ENCODE results near the gene PLP2. TPM values are rescaled to one million over a fixed set of nuclear protein-coding genes. Genes with fewer than 3 reads are reported as not detected.

Gene PLP2
- polyA plus RNA-seq, 3 donors, result 27.6 to 36.7 (median 30.6) TPM

Other genes with a start within 250 kb of the PLP2 start
- gene OTUD5, start 214.3 kb upstream of the PLP2 start, polyA plus RNA-seq (ENCODE audit: insufficient read length in 3 of 3), result 10 to 100 TPM; 60.7 to 66.1 (median 65.5) TPM
- 1 to 10 TPM; 2.2 to 3.2 (median 2.9) TPM for gene KCND1, start 200.1 kb upstream of the PLP2 start, polyA plus RNA-seq (ENCODE audit: insufficient read length in 3 of 3)
- 10 to 100 TPM; 48.3 to 72.7 (median 51.4) TPM for gene GRIPAP1, start 169.6 kb upstream of the PLP2 start, polyA plus RNA-seq (ENCODE audit: insufficient read length in 3 of 3)
- 10 to 100 TPM; 26.1 to 39.3 (median 31.5) TPM for gene TFE3, start 128.5 kb upstream of the PLP2 start, polyA plus RNA-seq (ENCODE audit: insufficient read length in 3 of 3)
- gene CCDC120, start 112.9 kb upstream of the PLP2 start, polyA plus RNA-seq (ENCODE audit: insufficient read length in 3 of 3), result 10 to 100 TPM; 10.3 to 16.1 (median 12.0) TPM
- 10 to 100 TPM; 33.6 to 41.5 (median 38.6) TPM for gene PRAF2, start 97.9 kb upstream of the PLP2 start, polyA plus RNA-seq (ENCODE audit: insufficient read length in 3 of 3)
- 10 to 100 TPM; 54.0 to 64.7 (median 57.7) TPM for gene WDR45, start 92.0 kb upstream of the PLP2 start, polyA plus RNA-seq (ENCODE audit: insufficient read length in 3 of 3)
- gene GPKOW, start 48.2 kb upstream of the PLP2 start, polyA plus RNA-seq (ENCODE audit: insufficient read length in 3 of 3), result 10 to 100 TPM; 20.4 to 25.6 (median 23.9) TPM
- 1 to 10 TPM; 2.7 to 6.9 (median 5.5) TPM for gene MAGIX, start 9.1 kb upstream of the PLP2 start, polyA plus RNA-seq (ENCODE audit: insufficient read length in 3 of 3)
- 1 to 10 TPM; 2.8 to 7.1 (median 4.5) TPM for gene PRICKLE3, start 14.5 kb downstream of the PLP2 start, polyA plus RNA-seq (ENCODE audit: insufficient read length in 3 of 3)
- gene SYP, start 28.3 kb downstream of the PLP2 start, polyA plus RNA-seq (ENCODE audit: insufficient read length in 3 of 3), result 1 to 10 TPM; 2.4 to 2.8 (median 2.8) TPM
- gene CACNA1F, start 61.4 kb downstream of the PLP2 start, polyA plus RNA-seq (ENCODE audit: insufficient read length in 3 of 3), result under 1 TPM; 0.09 to 0.29 (median 0.25) TPM
- 10 to 100 TPM; 15.0 to 20.2 (median 19.5) TPM for gene CCDC22, start 63.6 kb downstream of the PLP2 start, polyA plus RNA-seq (ENCODE audit: insufficient read length in 3 of 3)
- gene FOXP3, start 92.8 kb downstream of the PLP2 start, polyA plus RNA-seq (ENCODE audit: insufficient read length in 3 of 3), result under 1 TPM; 0.70 to 1.00 (median 0.99) TPM
- 10 to 100 TPM in 1 of 3 donors, 1 to 10 TPM in 2; 5.7 to 10.0 (median 7.1) TPM for gene PPP1R3F, start 97.9 kb downstream of the PLP2 start, polyA plus RNA-seq (ENCODE audit: insufficient read length in 3 of 3)
- under 1 TPM in 1 of 3 donors, not detected in 2; 0.44 TPM for gene GAGE10, start 131.7 kb downstream of the PLP2 start, polyA plus RNA-seq (ENCODE audit: insufficient read length in 3 of 3)
- gene GAGE12J, start 150.1 kb downstream of the PLP2 start, polyA plus RNA-seq (ENCODE audit: insufficient read length in 3 of 3), result not detected
- gene GAGE13, start 159.7 kb downstream of the PLP2 start, polyA plus RNA-seq (ENCODE audit: insufficient read length in 3 of 3), result not detected